ENCODE data around the gene NR6A1. TPM values are rescaled to one million over a fixed set of nuclear protein-coding genes. Genes with fewer than 3 reads are reported as not detected.

The NR6A1 gene
- total and polyA plus RNA-seq, 11 donors: 0.65 to 5.7 (median 1.6) TPM

GRCh38 chr9:124765439-124765835, 5.7 kb downstream of the NR6A1 start:
- Histone ChIP-seq H3K9me3 (no peaks in the 10 kb centered on the region), H3K4me1 (peaks cover 0 to 31% (median 9%) of the 10 kb centered on the region in 12 donors), H3K36me3 (no peaks in the 10 kb centered on the region), H3K27ac (no peak overlapping the region), H3K27me3 (peaks cover 0 to 42% (median 8%) of the 10 kb centered on the region in 9 donors), H3K4me3 (no peak overlapping the region)
- ATAC-seq: no peak
- no peak for TF ChIP-seq POLR2A (IDR thresholded peaks at IDR 0.05)
- no peak for TF ChIP-seq CTCF (IDR thresholded peaks at IDR 0.05)
- intact Hi-C loops (cut with DNase I): loop anchor here in 1 of 10 donors (10.0 kb wide), 1 partner anchor 479 kb away; the partner anchor contains the start of gene HSPA5
- WGBS, 4 donors: 81 to 88% (median 84%) methylated on average over 6 of the region's 6 CpGs
- DNase-seq: no peak

GRCh38 chr9:124764774-124765438, 6.2 kb downstream of the NR6A1 start:
- Histone ChIP-seq H3K27ac (no peak overlapping the region), H3K9me3 (no peaks in the 10 kb centered on the region), H3K4me3 (no peak overlapping the region), H3K36me3 (no peaks in the 10 kb centered on the region), H3K27me3 (peaks cover 0 to 41% (median 8%) of the 10 kb centered on the region in 9 donors), H3K4me1 (peaks cover 0 to 27% (median 6%) of the 10 kb centered on the region in 12 donors)
- intact Hi-C loops (cut with DNase I): loop anchor here in 1 of 10 donors (10.0 kb wide), 1 partner anchor 480 kb away; the partner anchor contains the start of gene HSPA5
- WGBS, 4 donors: 76 to 83% (median 81%) methylated on average over 6 of the region's 6 CpGs
- no peak for DNase-seq
- no peak for TF ChIP-seq POLR2A (IDR thresholded peaks at IDR 0.05)
- TF ChIP-seq CTCF (IDR thresholded peaks at IDR 0.05): peak in 7 of 12 donors; percentile 9 to 33 (median 29)
- ATAC-seq: peak in 1 of 4 donors; percentile 41

- H3K9me3 ChIP-seq: no peaks in the 10 kb centered on the region
- ATAC-seq (no peak), DNase-seq (no peak)
- TF ChIP-seq CTCF (IDR thresholded peaks at IDR 0.05) (no peak), POLR2A (IDR thresholded peaks at IDR 0.05) (no peak)
- H3K27me3 ChIP-seq: peaks cover 0 to 29% (median 2%) of the 10 kb centered on the region in 9 donors
- H3K4me1 ChIP-seq: peaks cover 0 to 19% (median 0%) of the 10 kb centered on the region in 12 donors
- intact Hi-C loops (cut with DNase I): loop anchor here in 1 of 10 donors (10.0 kb wide), 1 partner anchor 482 kb away; the partner anchor contains the start of gene HSPA5
- no peaks in the 10 kb centered on the region for H3K36me3 ChIP-seq
- no peak overlapping the region for H3K27ac ChIP-seq
- WGBS, 4 donors: 82 to 93% (median 86%) methylated on average over 3 of the region's 3 CpGs
- no peak overlapping the region for H3K4me3 ChIP-seq
Measured at GRCh38 chr9:124762633-124763032, 8.5 kb downstream of the NR6A1 start.

GRCh38 chr9:124761710-124762109, 9.4 kb downstream of the NR6A1 start:
- Histone ChIP-seq H3K27me3 (peaks cover 0 to 36% (median 0%) of the 10 kb centered on the region in 9 donors), H3K4me3 (no peak overlapping the region), H3K4me1 (peaks cover 0 to 16% (median 0%) of the 10 kb centered on the region in 12 donors), H3K27ac (no peak overlapping the region), H3K9me3 (no peaks in the 10 kb centered on the region), H3K36me3 (no peaks in the 10 kb centered on the region)
- TF ChIP-seq CTCF (IDR thresholded peaks at IDR 0.05) (no peak), POLR2A (IDR thresholded peaks at IDR 0.05) (no peak)
- no peak for DNase-seq
- no peak for ATAC-seq
- intact Hi-C loops (cut with DNase I): loop anchor here in 1 of 10 donors (10.0 kb wide), 1 partner anchor 483 kb away; the partner anchor contains the start of gene HSPA5
- 80 to 87% (median 84%) methylated on average over 3 of the region's 3 CpGs for WGBS, 4 donors
